Activated B cell treated with CpG ODN at 0.5 μM for 24 hours (primary cell): ENCODE results near the gene PGM1. TPM values are rescaled to one million over a fixed set of nuclear protein-coding genes. Genes with fewer than 3 reads are reported as not detected.

Experiments
- ATAC-seq: fragments of 200-7000 bp; cut with Tn5 transposase; one replicate; pipeline ENCODE4 v1.10.0; 2021; ENCODE audit warnings: low read depth, mild to moderate bottlenecking, moderate library complexity
- CTCF ChIA-PET: fragments of 350-600 bp; sonication (Branson Sonifier 250); formaldehyde crosslinking; loops from one replicate; lab custom pipeline; 2021; ENCODE audit warnings: antibody characterized with exemption; lab: Charles Lee
- POLR2A ChIA-PET: fragments of 350-600 bp; sonication (Branson Sonifier 250); formaldehyde crosslinking; loops from one replicate; lab custom pipeline; 2021; ENCODE audit warnings: antibody characterized with exemption; lab: Charles Lee
- DNase-seq: peaks from one replicate; pipeline ENCODE4 v3.0.0; 2022
- H3K27ac Mint-ChIP-seq: one replicate; pipeline ENCODE4 v1.8.0; 2020; ENCODE audit warnings: mixed read lengths
- H3K27me3 Mint-ChIP-seq: one replicate; pipeline ENCODE4 v1.8.0; 2021; ENCODE audit warnings: mixed read lengths
- H3K36me3 Mint-ChIP-seq: one replicate; pipeline ENCODE4 v1.8.0; 2021; ENCODE audit warnings: low read depth, mixed read lengths
- H3K4me1 Mint-ChIP-seq: one replicate; pipeline ENCODE4 v1.8.0; 2021; ENCODE audit warnings: mixed read lengths
- H3K4me3 Mint-ChIP-seq: one replicate; pipeline ENCODE4 v1.8.0; 2020; ENCODE audit warnings: mild to moderate bottlenecking, mixed read lengths
- H3K9me3 Mint-ChIP-seq: one replicate; pipeline ENCODE4 v1.8.0; 2020; ENCODE audit warnings: mixed read lengths
- CTCF ChIP-seq: fragments of 200-600 bp; IDR thresholded peaks from one replicate; pipeline ENCODE4 v1.8.0; 2022; ENCODE audit warnings: antibody characterized with exemption, mild to moderate bottlenecking
- intact Hi-C: fragments of 100-400 bp; cut with micrococcal nuclease; formaldehyde crosslinking; loops from one replicate; pipeline ENCODE4 v1.15.1; 2024
- total RNA-seq: library from RNA; stranded (reverse); gene quantifications from 2 replicates; pipeline ENCODE4 v1.2.3, GENCODE V29; 2022

Gene PGM1
- total RNA-seq, 1 donor from 2014 or later: 20.8 TPM

DNA sequence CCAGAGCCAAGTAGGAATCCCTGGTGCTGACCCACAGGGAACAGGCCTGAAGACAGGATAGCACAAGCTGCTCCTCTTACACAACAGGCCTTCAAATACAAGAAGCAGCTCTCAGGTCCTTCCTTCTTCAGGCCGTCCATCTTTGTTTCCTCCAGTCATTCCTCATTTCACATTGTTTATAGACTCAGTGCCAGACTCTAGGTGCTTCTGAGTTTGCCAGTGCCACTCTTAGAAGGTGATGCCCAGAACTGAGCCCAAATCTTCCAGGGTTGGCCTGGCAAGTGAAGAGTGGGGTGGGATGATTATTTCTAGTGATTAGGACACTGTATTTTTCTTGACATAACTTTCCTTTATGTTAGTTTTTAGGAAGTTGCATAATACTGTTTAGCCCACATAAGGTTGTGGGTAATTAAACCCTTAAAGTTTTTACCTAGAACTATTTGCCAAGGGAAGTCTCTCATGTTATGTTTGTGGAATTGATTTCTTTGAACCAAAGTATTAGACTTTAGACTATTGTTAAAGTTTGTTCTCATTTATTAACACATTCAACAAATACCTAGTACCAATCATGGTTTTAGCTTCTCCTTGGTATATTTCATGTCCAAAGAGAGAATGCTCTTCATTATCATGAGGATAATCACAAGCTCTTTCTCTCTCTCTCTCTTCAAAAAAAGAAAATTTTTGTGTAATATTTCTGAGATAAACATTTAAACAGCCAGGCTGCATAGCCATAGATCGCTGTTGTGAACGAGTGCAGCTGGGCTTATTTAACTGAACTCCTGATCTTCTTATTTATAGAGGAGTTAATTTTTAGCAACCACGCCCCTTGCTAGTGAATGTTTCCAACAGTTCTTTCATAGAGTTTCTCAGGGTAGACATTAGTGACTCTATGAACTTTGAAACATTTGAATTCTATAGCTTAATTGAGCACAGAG, 47.7 kb downstream of the PGM1 start:
- ChIA-PET CTCF (no interaction called here), POLR2A (no interaction called here)
- ATAC-seq (no peak), DNase-seq (no peak)
- intact Hi-C loops: no loop called here
- no peak for TF ChIP-seq CTCF
- Mint-ChIP-seq H3K27ac (no peak overlapping the region), H3K36me3 (peaks cover 54% of the 10 kb centered on the region), H3K27me3 (no peaks in the 10 kb centered on the region), H3K9me3 (no peaks in the 10 kb centered on the region), H3K4me1 (no peaks in the 10 kb centered on the region), H3K4me3 (no peak overlapping the region)

- no peak for TF ChIP-seq CTCF
- intact Hi-C loops: no loop called here
- Mint-ChIP-seq H3K4me3 (no peak overlapping the region), H3K36me3 (peaks cover 47% of the 10 kb centered on the region), H3K27me3 (no peaks in the 10 kb centered on the region), H3K9me3 (no peaks in the 10 kb centered on the region), H3K4me1 (no peaks in the 10 kb centered on the region), H3K27ac (no peak overlapping the region)
- CTCF ChIA-PET: no interaction called here
- DNase-seq (no peak), ATAC-seq (no peak)
- POLR2A ChIA-PET: no interaction called here
Observed at GRCh38 chr1:63641615-63642014, 48.4 kb downstream of the PGM1 start.

DNA sequence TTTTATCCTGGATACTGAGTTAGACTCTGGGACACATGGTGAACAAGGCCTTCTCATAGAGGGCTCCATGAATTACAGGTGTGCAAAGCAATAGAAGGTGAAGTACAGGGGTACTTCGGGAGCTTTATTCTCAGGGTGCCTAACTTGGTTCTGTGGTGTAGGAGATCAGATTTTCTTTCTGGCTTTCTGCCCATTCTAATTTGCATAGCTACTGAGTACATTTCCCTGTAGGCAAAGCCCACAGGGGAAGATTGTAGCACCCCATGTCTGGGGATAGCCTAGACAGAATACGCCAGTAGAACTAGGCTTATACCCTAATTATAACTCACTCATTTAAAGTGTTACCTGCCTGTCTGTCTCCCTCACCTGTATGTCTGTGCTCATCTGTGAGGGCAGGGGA, 49.7 kb downstream of the PGM1 start:
- H3K4me1 Mint-ChIP-seq: no peaks in the 10 kb centered on the region
- H3K27ac Mint-ChIP-seq: no peak overlapping the region
- H3K36me3 Mint-ChIP-seq: peaks cover 37% of the 10 kb centered on the region
- ATAC-seq: no peak
- H3K27me3 Mint-ChIP-seq: no peaks in the 10 kb centered on the region
- H3K9me3 Mint-ChIP-seq: no peaks in the 10 kb centered on the region
- intact Hi-C loops: no loop called here
- ChIA-PET POLR2A (no interaction called here), CTCF (interaction anchor here (0.5 kb wide), 1 partner anchor 17 kb away, joined by 3 read pairs; no protein-coding TSS in a partner anchor)
- no peak for DNase-seq
- TF ChIP-seq CTCF: no peak
- H3K4me3 Mint-ChIP-seq: no peak overlapping the region

DNA sequence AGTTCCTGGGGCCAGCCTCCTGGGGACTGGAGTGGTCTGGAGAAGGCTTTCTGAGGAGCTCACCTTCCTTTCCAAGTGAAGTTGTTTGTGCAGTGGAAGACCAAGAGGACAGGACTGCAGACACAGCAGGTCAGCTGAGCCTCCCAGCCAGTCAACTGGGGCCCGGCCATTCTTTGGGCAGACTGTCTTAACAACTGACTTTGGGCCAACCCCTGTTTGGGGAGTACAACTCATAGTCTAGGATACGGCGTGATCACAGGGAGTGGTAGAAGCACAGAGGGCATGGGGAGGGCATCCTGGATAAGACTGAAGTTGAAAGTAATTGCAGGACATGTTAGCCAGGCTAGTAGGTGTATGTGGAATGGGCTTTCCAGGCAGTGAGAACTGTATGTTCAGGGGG, 50.3 kb downstream of the PGM1 start:
- Mint-ChIP-seq H3K36me3 (peaks cover 37% of the 10 kb centered on the region), H3K27ac (no peak overlapping the region), H3K27me3 (no peaks in the 10 kb centered on the region), H3K4me3 (no peak overlapping the region), H3K9me3 (no peaks in the 10 kb centered on the region), H3K4me1 (no peaks in the 10 kb centered on the region)
- ChIA-PET CTCF (interaction anchor here (0.5 kb wide), 1 partner anchor 16 kb away, joined by 3 read pairs; no protein-coding TSS in a partner anchor), POLR2A (no interaction called here)
- no peak for DNase-seq
- TF ChIP-seq CTCF: no peak
- no peak for ATAC-seq
- intact Hi-C loops: no loop called here

DNA sequence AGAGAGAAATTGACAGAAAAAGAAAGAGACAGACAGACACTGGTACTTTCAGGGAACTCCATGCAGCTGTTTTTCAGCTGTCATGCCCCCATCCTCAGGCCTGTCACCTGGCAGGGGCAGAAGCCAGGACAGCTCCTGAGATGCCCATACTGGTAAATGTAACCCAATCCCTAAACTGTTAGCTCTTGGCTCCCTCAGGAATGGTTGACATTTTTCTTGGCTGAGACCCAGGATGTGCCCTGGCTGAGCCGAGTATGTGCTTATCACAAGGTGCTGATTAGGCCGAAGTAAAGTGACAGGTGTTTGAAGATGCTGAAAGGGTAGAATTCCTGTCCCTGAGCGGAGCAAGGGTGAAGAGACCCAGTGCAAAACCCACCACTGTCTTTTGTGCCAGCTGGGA, 50.7 kb downstream of the PGM1 start:
- Mint-ChIP-seq H3K9me3 (no peaks in the 10 kb centered on the region), H3K36me3 (peaks cover 36% of the 10 kb centered on the region), H3K4me1 (no peaks in the 10 kb centered on the region), H3K4me3 (no peak overlapping the region), H3K27me3 (no peaks in the 10 kb centered on the region), H3K27ac (no peak overlapping the region)
- ATAC-seq: no peak
- CTCF ChIA-PET: no interaction called here
- no peak for DNase-seq
- POLR2A ChIA-PET: no interaction called here
- intact Hi-C loops: no loop called here
- TF ChIP-seq CTCF: no peak
